Measurements from ENCODE around the gene KCNQ1OT1. TPM values are rescaled to one million over a fixed set of nuclear protein-coding genes. Genes with fewer than 3 reads are reported as not detected.

Gene KCNQ1OT1
- total and polyA plus RNA-seq, 9 donors: 0.43 to 11.5 (median 5.2) TPM

GRCh38 chr11:2737866-2738265, 38.1 kb upstream of the KCNQ1OT1 start:
- Histone ChIP-seq H3K4me1 (ENCODE audit: insufficient read depth) (peaks cover 14% of the 10 kb centered on the region), H3K9me3 (no peaks in the 10 kb centered on the region), H3K27ac (no peak overlapping the region), H3K36me3 (no peaks in the 10 kb centered on the region), H3K4me3 (no peak overlapping the region), H3K27me3 (no peaks in the 10 kb centered on the region)
- TF ChIP-seq EP300 (IDR thresholded peaks at IDR 0.05): no peak
- no peak for TF ChIP-seq POLR2A (IDR thresholded peaks at IDR 0.05)
- TF ChIP-seq CTCF (IDR thresholded peaks at IDR 0.05): no peak
- WGBS, 3 donors: 80 to 82% (median 81%) methylated on average over 5 of the region's 5 CpGs
- intact Hi-C loops (cut with DNase I): no loop called here
- DNase-seq: no peak

- TF ChIP-seq POLR2A (IDR thresholded peaks at IDR 0.05): no peak
- no peak for TF ChIP-seq CTCF (IDR thresholded peaks at IDR 0.05)
- TF ChIP-seq EP300 (IDR thresholded peaks at IDR 0.05): no peak
- no peak for DNase-seq
- WGBS, 3 donors: 78 to 85% (median 79%) methylated on average over 7 of the region's 7 CpGs
These were observed 37.4 kb upstream of the KCNQ1OT1 start for GRCh38 chr11:2737226-2737590.

GRCh38 chr11:2736577-2737225, 36.9 kb upstream of the KCNQ1OT1 start:
- Histone ChIP-seq H3K9me3 (no peaks in the 10 kb centered on the region), H3K36me3 (no peaks in the 10 kb centered on the region), H3K27me3 (no peaks in the 10 kb centered on the region), H3K4me3 (no peak overlapping the region), H3K4me1 (ENCODE audit: insufficient read depth) (peaks cover 8% of the 10 kb centered on the region), H3K27ac (no peak overlapping the region)
- TF ChIP-seq POLR2A (IDR thresholded peaks at IDR 0.05) (no peak), EP300 (IDR thresholded peaks at IDR 0.05) (no peak), CTCF (IDR thresholded peaks at IDR 0.05) (no peak)
- 93 to 96% (median 93%) methylated on average over 17 to 21 of the region's 21 CpGs for WGBS, 3 donors
- intact Hi-C loops (cut with DNase I): no loop called here
- no peak for DNase-seq

More at GRCh38 chr11:2737226-2737590, 37.4 kb upstream of the KCNQ1OT1 start:
- peaks cover 12% of the 10 kb centered on the region for H3K4me1 ChIP-seq (ENCODE audit: insufficient read depth)
- H3K9me3 ChIP-seq: no peaks in the 10 kb centered on the region
- H3K27me3 ChIP-seq: no peaks in the 10 kb centered on the region
- no peaks in the 10 kb centered on the region for H3K36me3 ChIP-seq
- intact Hi-C loops (cut with DNase I): no loop called here
- H3K27ac ChIP-seq: no peak overlapping the region
- no peak overlapping the region for H3K4me3 ChIP-seq

GRCh38 chr11:2735053-2735589, 35.3 kb upstream of the KCNQ1OT1 start:
- TF ChIP-seq POLR2A (IDR thresholded peaks at IDR 0.05) (no peak), CTCF (IDR thresholded peaks at IDR 0.05) (no peak), EP300 (IDR thresholded peaks at IDR 0.05) (no peak)
- DNase-seq: no peak
- no peak overlapping the region for H3K4me3 ChIP-seq
- H3K27me3 ChIP-seq: no peaks in the 10 kb centered on the region
- H3K36me3 ChIP-seq: no peaks in the 10 kb centered on the region
- intact Hi-C loops (cut with DNase I): no loop called here
- no peak overlapping the region for H3K27ac ChIP-seq
- 92 to 96% (median 96%) methylated on average over 12 of the region's 12 CpGs for WGBS, 3 donors
- no peaks in the 10 kb centered on the region for H3K4me1 ChIP-seq (ENCODE audit: insufficient read depth)
- H3K9me3 ChIP-seq: no peaks in the 10 kb centered on the region
